ENCODE results near the gene NFE2L3.

Gene NFE2L3

DNA sequence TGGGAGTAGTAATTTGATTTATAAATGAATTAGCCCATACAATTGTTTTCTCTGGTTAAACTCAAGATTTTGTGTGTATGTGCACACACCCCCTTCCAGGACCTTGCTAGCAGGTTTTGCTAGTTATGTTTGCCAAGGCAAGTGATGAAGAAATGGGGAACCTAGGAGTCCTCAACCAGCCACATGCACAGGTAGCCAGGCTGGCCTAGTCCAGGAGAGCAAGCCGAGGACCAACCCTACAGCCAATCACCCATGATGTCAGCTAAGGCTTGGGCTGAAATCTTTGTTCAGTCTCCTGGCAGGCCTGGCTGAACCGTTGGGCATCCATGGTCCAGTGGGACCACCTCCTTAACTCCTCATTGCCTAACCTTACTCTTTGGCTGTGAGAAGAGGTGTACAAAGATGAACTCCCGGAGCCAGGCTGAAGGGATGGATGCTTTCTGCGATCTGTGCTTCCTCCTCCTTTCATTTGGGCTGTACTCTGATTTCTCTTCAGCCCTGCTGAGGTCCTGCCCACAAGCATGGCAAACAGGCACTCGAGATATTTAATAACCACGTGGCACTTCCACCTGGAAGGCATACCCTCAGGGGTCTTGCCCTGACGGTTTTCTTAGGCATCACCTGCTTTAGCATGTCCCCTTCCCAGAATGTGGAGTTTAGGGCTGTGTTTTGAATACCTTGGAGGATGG is 26.4 kb downstream of the NFE2L3 start:
- Histone ChIP-seq H3K4me2 (ENCODE audit: low read length) (no peak overlapping the region), H2AFZ (ENCODE audit: low read depth, low read length) (no peak overlapping the region), H3K79me2 (ENCODE audit: low read length) (peaks cover 17% of the 10 kb centered on the region), H3K27ac (ENCODE audit: low read length) (no peak overlapping the region), H3K27me3 (ENCODE audit: low read depth, low read length) (no peaks in the 10 kb centered on the region), H3K4me3 (ENCODE audit: low read length) (no peak overlapping the region), H3K9ac (ENCODE audit: low read length) (no peak overlapping the region), H3K9me3 (ENCODE audit: insufficient read depth, low read length) (no peaks in the 10 kb centered on the region), H3K36me3 (replicated peaks; ENCODE audit: low read depth, low read length) (peaks cover 11% of the 10 kb centered on the region), H4K20me1 (ENCODE audit: insufficient read depth, low read length) (no peaks in the 10 kb centered on the region), H3K4me1 (ENCODE audit: low read length) (no peaks in the 10 kb centered on the region)
- TF ChIP-seq, protein P1, sequence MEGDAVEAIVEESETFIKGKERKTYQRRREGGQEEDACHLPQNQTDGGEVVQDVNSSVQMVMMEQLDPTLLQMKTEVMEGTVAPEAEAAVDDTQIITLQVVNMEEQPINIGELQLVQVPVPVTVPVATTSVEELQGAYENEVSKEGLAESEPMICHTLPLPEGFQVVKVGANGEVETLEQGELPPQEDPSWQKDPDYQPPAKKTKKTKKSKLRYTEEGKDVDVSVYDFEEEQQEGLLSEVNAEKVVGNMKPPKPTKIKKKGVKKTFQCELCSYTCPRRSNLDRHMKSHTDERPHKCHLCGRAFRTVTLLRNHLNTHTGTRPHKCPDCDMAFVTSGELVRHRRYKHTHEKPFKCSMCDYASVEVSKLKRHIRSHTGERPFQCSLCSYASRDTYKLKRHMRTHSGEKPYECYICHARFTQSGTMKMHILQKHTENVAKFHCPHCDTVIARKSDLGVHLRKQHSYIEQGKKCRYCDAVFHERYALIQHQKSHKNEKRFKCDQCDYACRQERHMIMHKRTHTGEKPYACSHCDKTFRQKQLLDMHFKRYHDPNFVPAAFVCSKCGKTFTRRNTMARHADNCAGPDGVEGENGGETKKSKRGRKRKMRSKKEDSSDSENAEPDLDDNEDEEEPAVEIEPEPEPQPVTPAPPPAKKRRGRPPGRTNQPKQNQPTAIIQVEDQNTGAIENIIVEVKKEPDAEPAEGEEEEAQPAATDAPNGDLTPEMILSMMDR (IDR thresholded peaks at IDR 0.05; ENCODE audit: low read depth, low read length) = no peak
- no peak for TF ChIP-seq EZH2phosphoT487 (IDR thresholded peaks at IDR 0.05; ENCODE audit: low read depth)

DNA sequence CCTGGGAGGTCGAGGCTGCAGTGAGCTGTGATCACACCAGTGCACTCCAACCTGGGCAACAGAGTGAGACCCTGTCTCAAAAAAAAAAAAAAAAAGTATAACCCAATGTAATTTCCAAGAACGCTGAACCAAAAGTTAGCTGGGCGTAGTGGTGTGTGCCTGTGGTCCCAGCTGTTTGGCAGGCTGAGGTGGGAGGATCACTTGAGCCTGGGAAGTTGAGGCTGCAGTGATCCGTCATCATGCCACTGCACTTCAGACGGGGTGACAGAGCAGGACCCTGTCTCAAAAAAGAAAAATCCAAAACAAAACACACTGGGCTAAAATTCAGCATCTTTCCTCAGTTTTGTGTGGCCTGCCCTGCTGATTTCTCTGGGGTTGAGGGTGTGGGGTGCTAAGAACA is 27.4 kb downstream of the NFE2L3 start:
- Histone ChIP-seq H3K9ac (ENCODE audit: low read length) (no peak overlapping the region), H2AFZ (ENCODE audit: low read depth, low read length) (no peak overlapping the region), H3K4me3 (ENCODE audit: low read length) (no peak overlapping the region), H3K79me2 (ENCODE audit: low read length) (peaks cover 7% of the 10 kb centered on the region), H3K27ac (ENCODE audit: low read length) (no peak overlapping the region), H3K36me3 (replicated peaks; ENCODE audit: low read depth, low read length) (peaks cover 11% of the 10 kb centered on the region), H3K9me3 (ENCODE audit: insufficient read depth, low read length) (no peaks in the 10 kb centered on the region), H3K4me2 (ENCODE audit: low read length) (no peak overlapping the region), H4K20me1 (ENCODE audit: insufficient read depth, low read length) (no peaks in the 10 kb centered on the region), H3K4me1 (ENCODE audit: low read length) (no peaks in the 10 kb centered on the region), H3K27me3 (ENCODE audit: low read depth, low read length) (no peaks in the 10 kb centered on the region)
- TF ChIP-seq EZH2phosphoT487 (IDR thresholded peaks at IDR 0.05; ENCODE audit: low read depth) = no peak
- TF ChIP-seq, protein P1 (IDR thresholded peaks at IDR 0.05; ENCODE audit: low read depth, low read length) = no peak

DNA sequence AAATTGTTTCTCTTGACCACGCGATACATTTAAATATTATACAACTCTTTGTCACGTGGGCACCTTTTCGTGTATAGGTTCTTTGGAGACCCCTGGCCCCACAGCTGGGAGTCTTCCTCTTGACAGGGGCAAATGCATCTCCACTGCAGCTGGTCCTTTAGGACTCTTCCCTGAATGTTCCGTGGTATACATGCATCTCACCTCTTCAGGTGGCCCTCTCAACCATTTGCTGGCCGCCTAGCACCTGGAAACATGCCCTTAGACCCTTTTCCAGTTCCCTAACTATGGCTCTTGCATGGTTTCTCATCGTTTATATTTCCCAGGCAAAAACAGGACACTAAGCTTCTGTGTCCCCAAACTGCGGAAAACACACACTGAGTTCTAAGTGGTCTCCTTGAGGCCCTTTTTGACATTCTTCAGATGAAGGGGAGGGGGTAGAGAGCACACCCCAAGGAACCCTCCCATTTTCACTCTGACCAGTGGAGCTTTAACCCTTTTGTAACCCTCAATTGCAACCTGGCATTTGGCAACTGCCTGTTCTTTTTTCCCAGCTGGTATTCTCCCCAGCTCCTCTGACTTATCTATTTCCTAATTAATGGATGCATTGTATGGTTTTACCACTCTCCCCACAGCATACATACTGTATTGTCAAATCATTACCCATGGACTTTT is 28.0 kb downstream of the NFE2L3 start:
- Histone ChIP-seq H3K79me2 (ENCODE audit: low read length) (peaks cover 3% of the 10 kb centered on the region), H3K4me3 (ENCODE audit: low read length) (no peak overlapping the region), H3K27ac (ENCODE audit: low read length) (no peak overlapping the region), H2AFZ (ENCODE audit: low read depth, low read length) (no peak overlapping the region), H3K4me1 (ENCODE audit: low read length) (no peaks in the 10 kb centered on the region), H3K27me3 (ENCODE audit: low read depth, low read length) (no peaks in the 10 kb centered on the region), H3K9me3 (ENCODE audit: insufficient read depth, low read length) (no peaks in the 10 kb centered on the region), H4K20me1 (ENCODE audit: insufficient read depth, low read length) (no peaks in the 10 kb centered on the region), H3K4me2 (ENCODE audit: low read length) (no peak overlapping the region), H3K36me3 (replicated peaks; ENCODE audit: low read depth, low read length) (peaks cover 11% of the 10 kb centered on the region), H3K9ac (ENCODE audit: low read length) (no peak overlapping the region)
- TF ChIP-seq, protein P1 (IDR thresholded peaks at IDR 0.05; ENCODE audit: low read depth, low read length) = no peak
- no peak for TF ChIP-seq EZH2phosphoT487 (IDR thresholded peaks at IDR 0.05; ENCODE audit: low read depth)

DNA sequence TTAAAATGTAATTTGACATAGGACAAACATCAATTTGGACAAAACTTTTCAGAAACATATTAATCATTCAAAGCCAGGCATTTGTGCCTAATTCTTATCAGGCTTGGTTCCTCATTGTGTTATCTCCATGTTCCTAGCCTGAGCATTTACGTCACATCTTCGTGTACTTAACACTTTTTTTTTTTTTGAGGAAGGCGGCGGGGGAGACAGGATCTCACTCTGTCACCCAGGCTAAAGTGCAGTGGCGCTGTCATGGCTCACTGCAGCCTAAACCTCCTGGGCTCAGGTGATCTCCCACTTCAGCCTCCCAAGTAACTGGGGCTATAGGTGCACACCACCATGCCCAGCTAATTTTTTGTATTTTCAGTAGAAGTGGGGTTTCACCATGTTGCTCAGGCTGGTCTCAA is 28.8 kb downstream of the NFE2L3 start:
- TF ChIP-seq, protein P1 (IDR thresholded peaks at IDR 0.05; ENCODE audit: low read depth, low read length) = no peak
- no peak for TF ChIP-seq EZH2phosphoT487 (IDR thresholded peaks at IDR 0.05; ENCODE audit: low read depth)

More for the DNA sequence above, 28.8 kb downstream of the NFE2L3 start:
- no peak overlapping the region for H3K9ac ChIP-seq (ENCODE audit: low read length)
- H3K79me2 ChIP-seq (ENCODE audit: low read length) = no peaks in the 10 kb centered on the region; the same call in 1 of the 2 replicates
- no peak overlapping the region for H3K4me3 ChIP-seq (ENCODE audit: low read length)
- H2AFZ ChIP-seq (ENCODE audit: low read depth, low read length) = no peak overlapping the region
- H3K27me3 ChIP-seq (ENCODE audit: low read depth, low read length) = no peaks in the 10 kb centered on the region
- no peaks in the 10 kb centered on the region for H3K4me1 ChIP-seq (ENCODE audit: low read length)
- peaks cover 11% of the 10 kb centered on the region for H3K36me3 ChIP-seq (replicated peaks; ENCODE audit: low read depth, low read length)
- H4K20me1 ChIP-seq (ENCODE audit: insufficient read depth, low read length) = peaks cover 6% of the 10 kb centered on the region
- no peaks in the 10 kb centered on the region for H3K9me3 ChIP-seq (ENCODE audit: insufficient read depth, low read length)
- no peak overlapping the region for H3K27ac ChIP-seq (ENCODE audit: low read length)
- no peak overlapping the region for H3K4me2 ChIP-seq (ENCODE audit: low read length)

All from OCI-LY3 (cell line).